Measurements from ENCODE around the gene ELMO1.

ELMO1 gene, protein sequence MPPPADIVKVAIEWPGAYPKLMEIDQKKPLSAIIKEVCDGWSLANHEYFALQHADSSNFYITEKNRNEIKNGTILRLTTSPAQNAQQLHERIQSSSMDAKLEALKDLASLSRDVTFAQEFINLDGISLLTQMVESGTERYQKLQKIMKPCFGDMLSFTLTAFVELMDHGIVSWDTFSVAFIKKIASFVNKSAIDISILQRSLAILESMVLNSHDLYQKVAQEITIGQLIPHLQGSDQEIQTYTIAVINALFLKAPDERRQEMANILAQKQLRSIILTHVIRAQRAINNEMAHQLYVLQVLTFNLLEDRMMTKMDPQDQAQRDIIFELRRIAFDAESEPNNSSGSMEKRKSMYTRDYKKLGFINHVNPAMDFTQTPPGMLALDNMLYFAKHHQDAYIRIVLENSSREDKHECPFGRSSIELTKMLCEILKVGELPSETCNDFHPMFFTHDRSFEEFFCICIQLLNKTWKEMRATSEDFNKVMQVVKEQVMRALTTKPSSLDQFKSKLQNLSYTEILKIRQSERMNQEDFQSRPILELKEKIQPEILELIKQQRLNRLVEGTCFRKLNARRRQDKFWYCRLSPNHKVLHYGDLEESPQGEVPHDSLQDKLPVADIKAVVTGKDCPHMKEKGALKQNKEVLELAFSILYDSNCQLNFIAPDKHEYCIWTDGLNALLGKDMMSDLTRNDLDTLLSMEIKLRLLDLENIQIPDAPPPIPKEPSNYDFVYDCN

DNA sequence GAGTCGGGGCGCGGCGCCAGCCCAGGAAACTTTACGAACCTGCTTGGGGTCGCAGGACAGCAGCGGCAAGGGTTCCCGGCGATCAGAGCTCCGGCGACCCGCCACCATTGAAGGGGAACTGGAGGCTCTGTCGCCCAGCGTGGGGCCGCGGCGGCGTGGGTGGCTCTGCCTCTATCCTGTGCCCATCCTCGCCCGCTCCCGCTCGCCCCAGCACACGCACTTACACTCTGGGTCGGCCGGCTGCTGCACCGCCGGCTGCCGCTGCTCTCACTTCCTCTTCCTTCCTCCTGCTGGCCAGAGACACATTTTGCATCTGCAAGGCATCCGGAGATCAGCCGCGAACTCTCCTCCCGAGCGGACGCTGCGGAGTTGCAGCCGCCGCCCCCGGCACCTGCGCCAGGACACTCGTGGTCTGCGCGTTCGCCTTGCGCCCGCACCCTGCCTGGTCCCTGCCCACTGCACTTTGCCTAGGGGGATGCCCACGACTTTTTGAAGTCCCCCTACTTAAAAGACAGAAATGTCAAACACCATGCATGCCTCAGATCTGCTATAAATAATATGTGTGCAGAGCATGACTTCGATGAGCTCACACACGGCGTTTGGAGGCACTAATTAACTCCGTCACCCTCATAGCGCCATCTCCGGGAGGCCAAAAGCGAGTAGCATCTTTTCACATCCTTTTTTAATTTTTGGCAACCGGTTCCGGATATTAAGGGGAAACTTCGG is at the start of gene ELMO1:
Gene ELMO1 (minus strand): TSS at position 229 of the 726 bp plus-strand sequence. CDS start 106,174 bp downstream, outside the sequence.
- peak; percentile 77 to 85 for DNase-seq
- peak within 1 kb of the TSS; percentile 70 to 87 for H3K4me3 ChIP-seq
- TF ChIP-seq CTCF (IDR thresholded peaks at IDR 0.05), result peak; percentile 46 to 55
- peaks cover 0 to 25% (median 11%) of the 10 kb centered on the region in 4 donors for H3K4me1 ChIP-seq
- H3K27me3 ChIP-seq, result peaks cover 0 to 5% of the 10 kb centered on the region in 2 donors
- H3K27ac ChIP-seq, result peak within 1 kb of the TSS; percentile 74 to 84
- H3K9me3 ChIP-seq, result no peaks in the 10 kb centered on the region
- no peaks in the 10 kb centered on the region for H3K36me3 ChIP-seq
- intact Hi-C loops (cut with DNase I; ENCODE audit: low total_unique reads), result no loop called here

- Histone ChIP-seq H3K27me3 (no peaks in the 10 kb centered on the region), H3K4me3 (no peak overlapping the region), H3K9me3 (no peaks in the 10 kb centered on the region), H3K36me3 (no peaks in the 10 kb centered on the region), H3K27ac (no peak overlapping the region), H3K4me1 (no peaks in the 10 kb centered on the region)
- intact Hi-C loops (cut with DNase I; ENCODE audit: low total_unique reads), result no loop called here
- no peak for DNase-seq
- TF ChIP-seq CTCF (IDR thresholded peaks at IDR 0.05), result no peak
Measured at GRCh38 chr7:37497576-37497975, 48.9 kb upstream of the ELMO1 start.

- Histone ChIP-seq H3K27me3 (no peaks in the 10 kb centered on the region), H3K9me3 (no peaks in the 10 kb centered on the region), H3K36me3 (no peaks in the 10 kb centered on the region), H3K4me3 (no peak overlapping the region), H3K27ac (no peak overlapping the region), H3K4me1 (no peaks in the 10 kb centered on the region)
- peak; percentile 65 to 69 for TF ChIP-seq CTCF (IDR thresholded peaks at IDR 0.05)
- intact Hi-C loops (cut with DNase I; ENCODE audit: low total_unique reads), result no loop called here
- DNase-seq, result no peak
Measured at GRCh38 chr7:37495574-37496184, 47.0 kb upstream of the ELMO1 start.

DNA sequence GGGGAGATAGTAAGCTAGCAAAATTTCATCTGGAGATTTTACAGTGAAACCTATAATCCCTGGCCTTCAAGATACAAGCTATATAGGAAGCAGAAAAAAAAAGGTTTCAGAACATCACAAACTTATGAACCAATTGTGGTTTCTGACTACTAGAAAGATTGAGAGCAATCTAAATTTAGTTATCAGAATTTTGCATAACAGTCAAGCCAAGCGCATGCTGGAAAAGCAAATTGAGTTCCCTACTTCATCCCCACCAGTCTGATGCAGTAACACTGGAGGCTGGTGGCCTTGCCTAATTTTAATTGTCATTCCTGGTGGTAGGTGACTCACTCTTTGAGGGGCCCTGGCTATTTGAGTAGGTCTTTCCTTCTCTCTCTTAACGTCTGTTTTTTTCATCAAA is 46.3 kb upstream of the ELMO1 start:
- DNase-seq, result no peak

More for the DNA sequence above, 46.3 kb upstream of the ELMO1 start:
- Histone ChIP-seq H3K36me3 (no peaks in the 10 kb centered on the region), H3K4me3 (no peak overlapping the region), H3K27me3 (no peaks in the 10 kb centered on the region), H3K9me3 (no peaks in the 10 kb centered on the region), H3K4me1 (no peaks in the 10 kb centered on the region), H3K27ac (no peak overlapping the region)
- TF ChIP-seq CTCF (IDR thresholded peaks at IDR 0.05), result no peak
- intact Hi-C loops (cut with DNase I; ENCODE audit: low total_unique reads), result no loop called here

Data from tibial artery (tissue), 4 donors.